ENCODE results near the gene ATAD3B.
"Not testable (repeated sequence)": the region's sequence is repeated elsewhere in the genome, so short reads cannot be mapped to it uniquely, and the experiment has no call there.

Gene ATAD3B

GRCh38 chr1:1449099-1449739 lies 22.3 kb upstream of the ATAD3B start, which contains the start of gene ATAD3C:
Gene ATAD3C, plus strand, starts transcription at chr1:1449689. Its CDS starts 995 bp downstream, at chr1:1450684.
- no peak for DNase-seq
- TF ChIP-seq CTCF (IDR thresholded peaks at IDR 0.05; ENCODE audit: low read depth, low read length, missing control alignments), result no peak
- Histone ChIP-seq H3K36me3 (replicated peaks) (no peaks in the 10 kb centered on the region), H3K27ac (no peak within 1 kb of the TSS), H3K27me3 (replicated peaks) (no peaks in the 10 kb centered on the region), H3K4me3 (ENCODE audit: low read depth, low read length) (no peak within 1 kb of the TSS)
- in situ Hi-C loops (cut with HindIII; ENCODE audit: low pct_ligation_motif_present, low sequenced_read_pairs), result no loop called here

- DNase-seq; in situ Hi-C loops (cut with HindIII; ENCODE audit: low pct_ligation_motif_present, low sequenced_read_pairs); H3K36me3 ChIP-seq (replicated peaks); H3K27ac ChIP-seq; H3K4me3 ChIP-seq (ENCODE audit: low read depth, low read length); H3K27me3 ChIP-seq (replicated peaks): not testable (repeated sequence)
Observed at GRCh38 chr1:1450616-1451015, 20.9 kb upstream of the ATAD3B start.

- no peak for DNase-seq
- TF ChIP-seq CTCF (IDR thresholded peaks at IDR 0.05; ENCODE audit: low read depth, low read length, missing control alignments), result no peak
- no peaks in the 10 kb centered on the region for H3K27me3 ChIP-seq (replicated peaks)
- H3K4me3 ChIP-seq (ENCODE audit: low read depth, low read length), result no peak overlapping the region
- in situ Hi-C loops (cut with HindIII; ENCODE audit: low pct_ligation_motif_present, low sequenced_read_pairs), result no loop called here
- no peaks in the 10 kb centered on the region for H3K36me3 ChIP-seq (replicated peaks)
- no peak overlapping the region for H3K27ac ChIP-seq
Observed at GRCh38 chr1:1451696-1452364, 19.7 kb upstream of the ATAD3B start.

GRCh38 chr1:1452365-1452739 lies 19.2 kb upstream of the ATAD3B start:
- in situ Hi-C loops (cut with HindIII; ENCODE audit: low pct_ligation_motif_present, low sequenced_read_pairs); H3K4me3 ChIP-seq (ENCODE audit: low read depth, low read length); H3K27ac ChIP-seq; H3K36me3 ChIP-seq (replicated peaks); DNase-seq; H3K27me3 ChIP-seq (replicated peaks): not testable (repeated sequence)

GRCh38 chr1:1452882-1453281 lies 18.7 kb upstream of the ATAD3B start:
- Histone ChIP-seq H3K27me3 (replicated peaks) (no peaks in the 10 kb centered on the region), H3K4me3 (ENCODE audit: low read depth, low read length) (no peak overlapping the region), H3K27ac (no peak overlapping the region), H3K36me3 (replicated peaks) (no peaks in the 10 kb centered on the region)
- in situ Hi-C loops (cut with HindIII; ENCODE audit: low pct_ligation_motif_present, low sequenced_read_pairs), result no loop called here
- no peak for TF ChIP-seq CTCF (IDR thresholded peaks at IDR 0.05; ENCODE audit: low read depth, low read length, missing control alignments)
- no peak for DNase-seq

- H3K36me3 ChIP-seq (replicated peaks); in situ Hi-C loops (cut with HindIII; ENCODE audit: low pct_ligation_motif_present, low sequenced_read_pairs); H3K27me3 ChIP-seq (replicated peaks); H3K27ac ChIP-seq; H3K4me3 ChIP-seq (ENCODE audit: low read depth, low read length); DNase-seq: not testable (repeated sequence)
Observed at GRCh38 chr1:1454286-1455056, 17.1 kb upstream of the ATAD3B start.

- no peak for TF ChIP-seq CTCF (IDR thresholded peaks at IDR 0.05; ENCODE audit: low read depth, low read length, missing control alignments)
- H3K27me3 ChIP-seq (replicated peaks), result no peaks in the 10 kb centered on the region
- H3K27ac ChIP-seq, result no peak overlapping the region
- H3K4me3 ChIP-seq (ENCODE audit: low read depth, low read length), result no peak overlapping the region
- no peak for DNase-seq
- H3K36me3 ChIP-seq (replicated peaks), result no peaks in the 10 kb centered on the region
- in situ Hi-C loops (cut with HindIII; ENCODE audit: low pct_ligation_motif_present, low sequenced_read_pairs), result no loop called here
Observed at GRCh38 chr1:1455366-1455884, 16.1 kb upstream of the ATAD3B start.

- H3K4me3 ChIP-seq (ENCODE audit: low read depth, low read length); H3K27me3 ChIP-seq (replicated peaks); in situ Hi-C loops (cut with HindIII; ENCODE audit: low pct_ligation_motif_present, low sequenced_read_pairs); DNase-seq; H3K27ac ChIP-seq; H3K36me3 ChIP-seq (replicated peaks): not testable (repeated sequence)
Observed at GRCh38 chr1:1455934-1456333, 15.6 kb upstream of the ATAD3B start.

- H3K27ac ChIP-seq; DNase-seq; H3K27me3 ChIP-seq (replicated peaks); H3K36me3 ChIP-seq (replicated peaks); in situ Hi-C loops (cut with HindIII; ENCODE audit: low pct_ligation_motif_present, low sequenced_read_pairs); H3K4me3 ChIP-seq (ENCODE audit: low read depth, low read length): not testable (repeated sequence)
Observed at GRCh38 chr1:1456683-1457255, 14.8 kb upstream of the ATAD3B start.

Measured in brain microvascular endothelial cell (primary cell).